GF-D8 (cell line): ENCODE data around the gene RPS19BP1.
"Not testable (repeated sequence)": the region's sequence is repeated elsewhere in the genome, so short reads cannot be mapped to it uniquely, and the experiment has no call there.

Experiments
- DNase-seq: peaks from one replicate; lab custom pipeline; 2025; lab: John Stamatoyannopoulos, UW

RPS19BP1 gene

GRCh38 chr22:39513791-39514190 is 18.8 kb downstream of the RPS19BP1 start:
- no peak for DNase-seq

GRCh38 chr22:39512026-39512425 is 20.5 kb downstream of the RPS19BP1 start:
- no peak for DNase-seq

GRCh38 chr22:39511226-39511625 is 21.3 kb downstream of the RPS19BP1 start:
- DNase-seq, result no peak

- DNase-seq, result no peak
Observed at GRCh38 chr22:39510529-39511149, 21.9 kb downstream of the RPS19BP1 start.

GRCh38 chr22:39508393-39508792 is 24.2 kb downstream of the RPS19BP1 start:
- DNase-seq, result no peak

GRCh38 chr22:39507021-39507420 is 25.5 kb downstream of the RPS19BP1 start:
- not testable (repeated sequence) for DNase-seq

- no peak for DNase-seq
Observed at GRCh38 chr22:39504071-39504470, 28.5 kb downstream of the RPS19BP1 start.

- no peak for DNase-seq
Observed at GRCh38 chr22:39503630-39504029, 28.9 kb downstream of the RPS19BP1 start.

- peak; percentile 20 for DNase-seq
Observed at GRCh38 chr22:39502789-39503409, 29.6 kb downstream of the RPS19BP1 start.

- peak; percentile 84 for DNase-seq
Observed at GRCh38 chr22:39502109-39502788, 30.3 kb downstream of the RPS19BP1 start, which contains the start of gene MIEF1. Gene MIEF1, plus strand, starts transcription at chr22:39502290. Its CDS starts 9,005 bp downstream, at chr22:39511295.

- DNase-seq, result no peak
Observed at GRCh38 chr22:39501644-39502108, 30.9 kb downstream of the RPS19BP1 start.

GRCh38 chr22:39500101-39500500 is 32.4 kb downstream of the RPS19BP1 start:
- DNase-seq, result no peak

- no peak for DNase-seq
Observed at GRCh38 chr22:39498802-39499201, 33.7 kb downstream of the RPS19BP1 start.

GRCh38 chr22:39498368-39498767 is 34.2 kb downstream of the RPS19BP1 start:
- no peak for DNase-seq

GRCh38 chr22:39497429-39497828 is 35.1 kb downstream of the RPS19BP1 start:
- DNase-seq, result no peak

GRCh38 chr22:39496131-39496838 is 36.3 kb downstream of the RPS19BP1 start:
- DNase-seq, result peak; percentile 73

- no peak for DNase-seq
Observed at GRCh38 chr22:39494471-39495120, 38.0 kb downstream of the RPS19BP1 start.

- DNase-seq, result no peak
Observed at GRCh38 chr22:39493759-39494158, 38.8 kb downstream of the RPS19BP1 start.

- no peak for DNase-seq
Observed at GRCh38 chr22:39492186-39492585, 40.4 kb downstream of the RPS19BP1 start.

- DNase-seq, result no peak
Observed at GRCh38 chr22:39491696-39492095, 40.9 kb downstream of the RPS19BP1 start.

GRCh38 chr22:39490966-39491680 is 41.4 kb downstream of the RPS19BP1 start:
- no peak for DNase-seq
